LNCAP (cell line): ENCODE results near the gene CKAP2.

Source experiments
- CTCF ChIP-seq: fragments of 450-650 bp; IDR thresholded peaks from 2 replicates; pipeline ENCODE4 v1.5.1; 2017; ENCODE audit warnings: mild to moderate bottlenecking

The CKAP2 gene

GRCh38 chr13:52454820-52455676 lies at the start of gene CKAP2:
Gene CKAP2, plus strand, starts transcription at chr13:52455478. Its CDS starts 79 bp downstream, at chr13:52455557.
- no peak for TF ChIP-seq CTCF

GRCh38 chr13:52405767-52406494 lies 49.3 kb upstream of the CKAP2 start, which contains the start of gene THSD1:
Gene THSD1, minus strand, starts transcription at chr13:52406172. Its CDS starts 3,572 bp downstream, at chr13:52402600.
- no peak for TF ChIP-seq CTCF

DNA sequence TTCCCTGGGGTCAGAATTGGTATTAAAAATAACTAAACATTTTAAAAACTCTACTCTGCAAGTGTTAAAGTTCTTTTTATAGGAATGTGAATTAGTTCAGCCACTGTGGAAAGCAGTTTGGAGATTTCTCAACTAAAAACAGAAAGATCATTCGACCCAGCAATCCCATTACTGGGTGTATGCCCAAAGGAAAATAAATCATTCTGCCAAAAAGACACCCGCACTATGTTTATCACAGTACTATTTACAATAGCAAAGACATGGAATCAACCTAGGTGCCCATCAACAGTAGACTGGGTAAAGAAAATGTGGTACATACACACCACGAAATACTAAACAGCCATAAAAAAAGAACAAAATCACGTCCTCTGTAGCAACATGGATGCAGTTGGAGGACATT lies 48.6 kb upstream of the CKAP2 start:
- TF ChIP-seq CTCF = no peak

GRCh38 chr13:52411629-52412028 lies 43.6 kb upstream of the CKAP2 start:
- no peak for TF ChIP-seq CTCF

- TF ChIP-seq CTCF = no peak
Measured at GRCh38 chr13:52412128-52412527, 43.1 kb upstream of the CKAP2 start.

DNA sequence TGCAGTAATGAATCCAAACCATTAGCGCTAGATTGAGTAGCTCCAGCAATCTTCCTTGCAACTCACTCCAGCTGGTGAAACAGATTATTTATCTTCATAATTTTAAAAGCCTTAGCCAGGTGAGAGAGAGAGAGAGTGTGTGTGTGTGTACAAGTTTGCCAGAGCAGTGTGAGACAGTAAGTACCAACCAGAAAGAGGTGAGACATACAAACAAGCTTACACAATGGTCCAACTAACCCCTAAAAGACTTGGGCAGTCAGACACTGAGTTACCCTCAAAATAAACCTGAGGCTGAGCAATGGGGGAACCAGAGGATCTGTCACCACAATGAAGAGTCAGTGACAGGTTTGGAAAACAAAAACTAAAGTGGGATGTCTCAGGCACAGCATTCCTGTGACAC lies 41.2 kb upstream of the CKAP2 start:
- TF ChIP-seq CTCF = no peak

- TF ChIP-seq CTCF = no peak
Measured at GRCh38 chr13:52414963-52415362, 40.3 kb upstream of the CKAP2 start.
